Gastroesophageal sphincter (tissue), 4 donors: ENCODE results near the gene SLBP. TPM values are rescaled to one million over a fixed set of nuclear protein-coding genes. Genes with fewer than 3 reads are reported as not detected.

Experiments
- ATAC-seq: fragments of 150-250 bp; one replicate; pipeline ENCODE4 v1.9.1; 2016; ENCODE audit warnings: mild to moderate bottlenecking, moderate library complexity
- H3K27ac ChIP-seq, 4 donors: fragments of 200-600 bp; sonication (generic) in 3 of 4; 1 replicate in 3 of 4; 2 replicates in 1 of 4; pipeline ENCODE4 v1.5.1; 2016 to 2019
- H3K27me3 ChIP-seq: fragments of 200-600 bp; sonication (generic); one replicate; pipeline ENCODE4 v1.5.1; 2019
- H3K36me3 ChIP-seq, 2 donors: fragments of 200-600 bp; sonication (generic); one replicate each; pipeline ENCODE4 v1.5.1; 2019; ENCODE audit warnings: control low read depth in 1 of 2
- H3K4me1 ChIP-seq, 3 donors: fragments of 200-600 bp; sonication (generic); 1 replicate in 2 of 3; 2 replicates in 1 of 3; pipeline ENCODE4 v1.5.1; 2016 to 2019; ENCODE audit warnings: control low read depth in 2 of 3
- H3K4me3 ChIP-seq, 2 donors: fragments of 200-600 bp; sonication (generic); one replicate each; pipeline ENCODE4 v1.5.1; 2019; ENCODE audit warnings: mild to moderate bottlenecking in 1 of 2, moderate library complexity in 1 of 2
- H3K9me3 ChIP-seq, 3 donors: fragments of 200-600 bp; sonication (generic); one replicate each; pipeline ENCODE4 v1.5.1; 2017 to 2019; ENCODE audit warnings: control low read depth in 2 of 3
- CTCF ChIP-seq, 4 experiments: fragments of 200-600 bp in 2 of 4; fragments of 450-650 bp in 2 of 4; sonication (generic) in 1 of 4; IDR thresholded peaks; one replicate each; pipeline ENCODE4 v1.5.1; 2017 to 2019; ENCODE audit warnings: antibody characterized with exemption in 4 of 4, mild to moderate bottlenecking in 2 of 4, moderate library complexity in 2 of 4
- EP300 ChIP-seq: sonication (generic); formaldehyde crosslinking; IDR thresholded peaks from one replicate; pipeline ENCODE4 v1.6.1; 2017; ENCODE audit warnings: antibody characterized with exemption, mild to moderate bottlenecking
- POLR2A ChIP-seq, 2 donors: fragments of 450-650 bp; IDR thresholded peaks; one replicate each; pipeline ENCODE4 v1.6.1; 2017; ENCODE audit warnings: antibody characterized with exemption in 2 of 2, mild to moderate bottlenecking in 2 of 2, moderate library complexity in 1 of 2
- POLR2AphosphoS5 ChIP-seq: sonication (generic); formaldehyde crosslinking; IDR thresholded peaks from one replicate; pipeline ENCODE4 v1.6.1; 2017; ENCODE audit warnings: antibody characterized with exemption
- WGBS, 2 donors: methylation state at CpG; one replicate each; pipeline ENCODE4 v1.1.5; 2018; ENCODE audit warnings: low coverage in 1 of 2; 5-methylcytosine and 5-hydroxymethylcytosine counted together
- total RNA-seq, 4 donors: library from RNA; depleted of rRNA; stranded (reverse); fragments of >200 nt; gene quantifications; one replicate each; pipeline ENCODE4 v1.1.0, GENCODE V29; 2016

SLBP gene
- total RNA-seq, 4 donors from 2014 or later = 34.1 to 54.0 (median 38.6) TPM

GRCh38 chr4:1648962-1649361, 63.2 kb downstream of the SLBP start:
- Histone ChIP-seq H3K4me3 (no peak overlapping the region), H3K4me1 (peaks cover 0 to 18% (median 4%) of the 10 kb centered on the region in 3 donors), H3K9me3 (no peaks in the 10 kb centered on the region), H3K36me3 (no peaks in the 10 kb centered on the region), H3K27me3 (no peaks in the 10 kb centered on the region), H3K27ac (no peak overlapping the region)
- TF ChIP-seq EP300 (no peak), POLR2AphosphoS5 (no peak), CTCF (IDR thresholded peaks at IDR 0.05) (no peak)
- WGBS, 2 donors = 43 to 69% methylated on average over 1 to 3 of the region's 3 CpGs
- no peak for ATAC-seq

- WGBS, 2 donors = 81% methylated on average over 14 of the region's 19 CpGs; no CpG with 5 or more reads in 1 of the 2 donors
- peaks cover 0 to 18% (median 4%) of the 10 kb centered on the region in 3 donors for H3K4me1 ChIP-seq
- no peak for ATAC-seq
- no peak for TF ChIP-seq EP300
- no peak for TF ChIP-seq POLR2AphosphoS5
- no peak for TF ChIP-seq POLR2A (IDR thresholded peaks at IDR 0.05)
- no peak for TF ChIP-seq CTCF (IDR thresholded peaks at IDR 0.05)
- no peak overlapping the region for H3K4me3 ChIP-seq
- no peaks in the 10 kb centered on the region for H3K36me3 ChIP-seq
- H3K27ac ChIP-seq = no peak overlapping the region
- no peaks in the 10 kb centered on the region for H3K27me3 ChIP-seq
- no peaks in the 10 kb centered on the region for H3K9me3 ChIP-seq
Observed at GRCh38 chr4:1647432-1647831, 64.7 kb downstream of the SLBP start.

GRCh38 chr4:1646690-1647089, 65.4 kb downstream of the SLBP start:
- no peaks in the 10 kb centered on the region for H3K36me3 ChIP-seq
- no peaks in the 10 kb centered on the region for H3K9me3 ChIP-seq
- H3K4me1 ChIP-seq = peaks cover 0 to 18% (median 4%) of the 10 kb centered on the region in 3 donors
- no peaks in the 10 kb centered on the region for H3K27me3 ChIP-seq
- TF ChIP-seq POLR2AphosphoS5 = no peak
- TF ChIP-seq CTCF (IDR thresholded peaks at IDR 0.05) = no peak
- TF ChIP-seq EP300 = no peak
- no peak for TF ChIP-seq POLR2A (IDR thresholded peaks at IDR 0.05)
- H3K27ac ChIP-seq = no peak overlapping the region
- H3K4me3 ChIP-seq = no peak overlapping the region
- 61 to 82% methylated on average over 4 to 5 of the region's 7 CpGs for WGBS, 2 donors
- ATAC-seq = no peak

GRCh38 chr4:1644891-1645657, 67.0 kb downstream of the SLBP start:
- Histone ChIP-seq H3K4me3 (peak overlapping the region in 1 of 2 donors; percentile 12), H3K4me1 (peaks cover 0 to 18% (median 4%) of the 10 kb centered on the region in 3 donors), H3K27ac (peak overlapping the region in 2 of 4 donors; percentile 26 to 35), H3K9me3 (no peaks in the 10 kb centered on the region), H3K36me3 (no peaks in the 10 kb centered on the region), H3K27me3 (no peaks in the 10 kb centered on the region)
- TF ChIP-seq POLR2AphosphoS5 (peak; percentile 40), CTCF (IDR thresholded peaks at IDR 0.05) (no peak)
- WGBS, 2 donors = 0 to 17% methylated on average over 1 to 2 of the region's 21 CpGs
- peak; percentile 84 for ATAC-seq
